HepG2 (cell line): Measurements from ENCODE around the gene DNAAF3. TPM values are rescaled to one million over a fixed set of nuclear protein-coding genes. Genes with fewer than 3 reads are reported as not detected.

ENCODE experiments used
- ARNTL ChIP-seq: sonication (generic); formaldehyde crosslinking; IDR thresholded peaks from 2 replicates; pipeline ENCODE4 v1.4.0; 2020; ENCODE audit warnings: mild to moderate bottlenecking, missing genetic modification reagents
- CTCF ChIP-seq: sonication (generic); formaldehyde crosslinking; IDR thresholded peaks from 2 replicates; pipeline ENCODE4 v1.5.0; 2020; ENCODE audit warnings: mild to moderate bottlenecking, missing genetic modification reagents, moderate library complexity
- ELF3 ChIP-seq: IDR thresholded peaks from 2 replicates; pipeline ENCODE4 v1.6.1; 2016; ENCODE audit warnings: missing genetic modification reagents, missing compliant biosample characterization
- GATAD2A ChIP-seq: IDR thresholded peaks from 2 replicates; pipeline ENCODE4 v1.6.1; 2016
- HMG20A ChIP-seq: IDR thresholded peaks from 2 replicates; pipeline ENCODE4 v1.6.1; 2016; ENCODE audit warnings: borderline replicate concordance
- IRF2 ChIP-seq: IDR thresholded peaks from 2 replicates; pipeline ENCODE4 v1.6.1; 2018; ENCODE audit warnings: missing genetic modification reagents, missing compliant biosample characterization
- KDM1A ChIP-seq: IDR thresholded peaks from 2 replicates; pipeline ENCODE4 v1.6.1; 2016; ENCODE audit warnings: missing compliant biosample characterization
- NCOR1 ChIP-seq: fragments of 200-600 bp; sonication (generic); IDR thresholded peaks from 2 replicates; pipeline ENCODE4 v1.7.0; 2017; ENCODE audit warnings: antibody characterized with exemption, low read length, borderline replicate concordance
- PRDM15 ChIP-seq: sonication (generic); formaldehyde crosslinking; IDR thresholded peaks from 2 replicates; pipeline ENCODE4 v1.4.0; 2020; ENCODE audit warnings: missing genetic modification reagents
- RAD21 ChIP-seq: fragments of 450-650 bp; formaldehyde crosslinking; IDR thresholded peaks from 2 replicates; pipeline ENCODE4 v1.5.0; 2020; ENCODE audit warnings: mild to moderate bottlenecking
- SIX1 ChIP-seq: sonication (generic); formaldehyde crosslinking; IDR thresholded peaks from 2 replicates; pipeline ENCODE4 v1.4.0; 2020; ENCODE audit warnings: missing genetic modification reagents, borderline replicate concordance
- SMAD9 ChIP-seq: sonication (generic); formaldehyde crosslinking; IDR thresholded peaks from 2 replicates; pipeline ENCODE4 v1.5.1; 2020; ENCODE audit warnings: mild to moderate bottlenecking, missing genetic modification reagents
- SRF ChIP-seq: IDR thresholded peaks from 2 replicates; pipeline ENCODE4 v1.6.1; 2011; ENCODE audit warnings: mild to moderate bottlenecking, low read depth, low read length, moderate library complexity
- STAG1 ChIP-seq: sonication (generic); formaldehyde crosslinking; IDR thresholded peaks from 2 replicates; pipeline ENCODE4 v1.4.0; 2020; ENCODE audit warnings: missing genetic modification reagents
- THAP11 ChIP-seq: IDR thresholded peaks from 2 replicates; pipeline ENCODE4 v1.6.1; 2016; ENCODE audit warnings: missing biosample characterization, missing genetic modification reagents
- ZKSCAN1 ChIP-seq: fragments of 150-350 bp; IDR thresholded peaks from 2 replicates; pipeline ENCODE4 v1.6.1; 2014; ENCODE audit warnings: low read length
- ZNF138 ChIP-seq: sonication (generic); formaldehyde crosslinking; IDR thresholded peaks from 2 replicates; pipeline ENCODE4 v1.5.0; 2020; ENCODE audit warnings: mild to moderate bottlenecking, low read depth, missing genetic modification reagents
- ZNF501 ChIP-seq: sonication (generic); formaldehyde crosslinking; IDR thresholded peaks from 2 replicates; pipeline ENCODE4 v1.5.1; 2020; ENCODE audit warnings: mild to moderate bottlenecking, moderate library complexity, missing genetic modification reagents
- polyA plus RNA-seq, 8 experiments: library from polyadenylated mRNA; depleted of rRNA in 3 of 8; stranded (reverse) in 7 of 8; unstranded in 1 of 8; fragments of >200 nt; fragmentation: Illumina TruSeq in 4 of 8; extraction: Trizol in 4 of 8; gene quantifications; 2 replicates each; pipeline versions ENCODE4 v1.2.1 to v1.2.3, GENCODE V29; 2011 to 2016; ENCODE audit warnings: low read depth in 4 of 8, missing spikeins in 1 of 8, mixed read lengths in 1 of 8; ENCODE audit not compliant: insufficient read depth in 1 of 8
- total RNA-seq, 5 experiments: library from RNA; depleted of rRNA; stranded (reverse); fragments of >200 nt; fragmentation: Illumina TruSeq; extraction: Trizol; gene quantifications; 2 replicates each; pipeline ENCODE4 v1.2.3, GENCODE V29; 2016; ENCODE audit warnings: low read depth in 1 of 5
- TF ChIP-seq, protein P1 (sequence below): sonication (generic); formaldehyde crosslinking; IDR thresholded peaks from 2 replicates; pipeline ENCODE4 v1.4.0; 2020; ENCODE audit warnings: missing genetic modification reagents
- TF ChIP-seq, protein P2 (sequence below): sonication (generic); formaldehyde crosslinking; IDR thresholded peaks from 2 replicates; pipeline ENCODE4 v1.4.0; 2020; ENCODE audit warnings: missing genetic modification reagents, borderline replicate concordance
- TF ChIP-seq, protein P3 (sequence below): IDR thresholded peaks from 2 replicates; pipeline ENCODE4 v1.6.1; 2016; ENCODE audit warnings: low read depth, control low read depth

DNAAF3 gene
- total and polyA plus RNA-seq, 2 of the 13 experiments (the other 11 are each of a cell fraction or from before 2014, with no cell fraction given) = 0.30 to 0.40 TPM

DNA sequence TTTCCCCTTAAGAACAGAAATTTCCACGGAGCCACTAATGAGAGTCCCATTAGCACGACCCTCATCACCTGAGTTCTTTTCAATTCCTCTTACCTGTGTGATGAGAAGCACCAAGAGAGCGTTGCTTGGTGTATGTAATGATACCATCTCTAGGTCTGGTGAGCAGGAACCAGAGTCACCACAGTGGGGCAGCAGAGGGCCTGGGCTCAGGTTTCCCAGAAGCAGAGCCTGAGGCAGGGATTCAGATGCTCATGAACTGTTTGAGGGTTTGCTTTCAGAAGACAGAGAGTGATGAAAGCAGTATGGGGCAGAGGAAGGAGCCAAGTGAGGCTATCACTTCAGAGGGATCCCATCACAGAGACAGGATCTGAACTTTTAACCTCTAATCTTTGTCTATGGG, 46.0 kb upstream of the DNAAF3 start (continued):
- TF ChIP-seq PRDM15 (CRISPR knock-in tag) (peak; percentile 79; the same call in 1 of the 2 replicates), ELF3 (CRISPR knock-in tag) (peak; percentile 23; the same call in 1 of the 2 replicates), THAP11 (CRISPR knock-in tag) (peak; percentile 56), STAG1 (CRISPR knock-in tag) (peak; percentile 91), NCOR1 (no peak), SMAD9 (no peak), CTCF (CRISPR knock-in tag) (peak; percentile 91), SRF (0 out of 2 replicates have a peak, but pooled peaks have one; percentile 24), RAD21 (CRISPR knock-in tag) (peak; percentile 81), ZNF501 (peak; percentile 71), SIX1 (CRISPR knock-in tag) (peak; percentile 77; the same call in 1 of the 2 replicates), ARNTL (CRISPR knock-in tag) (no peak), HMG20A (CRISPR knock-in tag) (no peak), ZNF138 (CRISPR knock-in tag) (no peak), GATAD2A (CRISPR knock-in tag) (peak; percentile 45; the same call in 1 of the 2 replicates), KDM1A (0 out of 2 replicates have a peak, but pooled peaks have one; percentile 19), ZKSCAN1 (0 out of 2 replicates have a peak, but pooled peaks have one; percentile 26), IRF2 (CRISPR knock-in tag) (peak; percentile 43; the same call in 1 of the 2 replicates)
- TF ChIP-seq, protein P1, sequence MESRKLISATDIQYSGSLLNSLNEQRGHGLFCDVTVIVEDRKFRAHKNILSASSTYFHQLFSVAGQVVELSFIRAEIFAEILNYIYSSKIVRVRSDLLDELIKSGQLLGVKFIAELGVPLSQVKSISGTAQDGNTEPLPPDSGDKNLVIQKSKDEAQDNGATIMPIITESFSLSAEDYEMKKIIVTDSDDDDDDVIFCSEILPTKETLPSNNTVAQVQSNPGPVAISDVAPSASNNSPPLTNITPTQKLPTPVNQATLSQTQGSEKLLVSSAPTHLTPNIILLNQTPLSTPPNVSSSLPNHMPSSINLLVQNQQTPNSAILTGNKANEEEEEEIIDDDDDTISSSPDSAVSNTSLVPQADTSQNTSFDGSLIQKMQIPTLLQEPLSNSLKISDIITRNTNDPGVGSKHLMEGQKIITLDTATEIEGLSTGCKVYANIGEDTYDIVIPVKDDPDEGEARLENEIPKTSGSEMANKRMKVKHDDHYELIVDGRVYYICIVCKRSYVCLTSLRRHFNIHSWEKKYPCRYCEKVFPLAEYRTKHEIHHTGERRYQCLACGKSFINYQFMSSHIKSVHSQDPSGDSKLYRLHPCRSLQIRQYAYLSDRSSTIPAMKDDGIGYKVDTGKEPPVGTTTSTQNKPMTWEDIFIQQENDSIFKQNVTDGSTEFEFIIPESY (CRISPR knock-in tag) = 0 out of 2 replicates have a peak, but pooled peaks have one; percentile 20
- TF ChIP-seq, protein P2, sequence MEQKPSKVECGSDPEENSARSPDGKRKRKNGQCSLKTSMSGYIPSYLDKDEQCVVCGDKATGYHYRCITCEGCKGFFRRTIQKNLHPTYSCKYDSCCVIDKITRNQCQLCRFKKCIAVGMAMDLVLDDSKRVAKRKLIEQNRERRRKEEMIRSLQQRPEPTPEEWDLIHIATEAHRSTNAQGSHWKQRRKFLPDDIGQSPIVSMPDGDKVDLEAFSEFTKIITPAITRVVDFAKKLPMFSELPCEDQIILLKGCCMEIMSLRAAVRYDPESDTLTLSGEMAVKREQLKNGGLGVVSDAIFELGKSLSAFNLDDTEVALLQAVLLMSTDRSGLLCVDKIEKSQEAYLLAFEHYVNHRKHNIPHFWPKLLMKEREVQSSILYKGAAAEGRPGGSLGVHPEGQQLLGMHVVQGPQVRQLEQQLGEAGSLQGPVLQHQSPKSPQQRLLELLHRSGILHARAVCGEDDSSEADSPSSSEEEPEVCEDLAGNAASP (CRISPR knock-in tag) = 0 out of 2 replicates have a peak, but pooled peaks have one; percentile 18
- TF ChIP-seq, protein P3, sequence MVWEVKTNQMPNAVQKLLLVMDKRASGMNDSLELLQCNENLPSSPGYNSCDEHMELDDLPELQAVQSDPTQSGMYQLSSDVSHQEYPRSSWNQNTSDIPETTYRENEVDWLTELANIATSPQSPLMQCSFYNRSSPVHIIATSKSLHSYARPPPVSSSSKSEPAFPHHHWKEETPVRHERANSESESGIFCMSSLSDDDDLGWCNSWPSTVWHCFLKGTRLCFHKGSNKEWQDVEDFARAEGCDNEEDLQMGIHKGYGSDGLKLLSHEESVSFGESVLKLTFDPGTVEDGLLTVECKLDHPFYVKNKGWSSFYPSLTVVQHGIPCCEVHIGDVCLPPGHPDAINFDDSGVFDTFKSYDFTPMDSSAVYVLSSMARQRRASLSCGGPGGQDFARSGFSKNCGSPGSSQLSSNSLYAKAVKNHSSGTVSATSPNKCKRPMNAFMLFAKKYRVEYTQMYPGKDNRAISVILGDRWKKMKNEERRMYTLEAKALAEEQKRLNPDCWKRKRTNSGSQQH = no peak
